ENCODE measurements around the gene PDZRN3. TPM values are rescaled to one million over a fixed set of nuclear protein-coding genes. Genes with fewer than 3 reads are reported as not detected.

The PDZRN3 gene
- total RNA-seq, 1 experiment from 2014 or later: 12.5 TPM

DNA sequence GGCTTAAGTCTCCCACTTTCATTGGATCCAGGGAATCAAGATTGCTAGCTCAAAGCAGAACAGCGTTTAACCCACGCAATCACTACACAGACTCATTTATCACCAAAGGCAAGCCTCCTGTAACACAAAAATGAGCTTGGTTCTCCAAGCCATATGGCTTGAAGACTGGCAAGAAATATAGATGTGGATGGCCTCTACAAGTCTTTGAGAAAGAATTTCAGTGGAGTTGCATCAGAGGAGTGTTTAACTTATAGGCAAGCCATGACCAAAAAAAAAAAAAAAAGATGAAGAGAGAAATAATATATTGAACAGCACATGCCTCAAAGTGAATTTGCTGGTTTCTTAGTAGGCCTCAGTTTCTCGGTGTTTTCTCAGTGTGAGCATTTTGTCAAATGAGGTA is 27.3 kb downstream of the PDZRN3 start:
- Histone ChIP-seq H3K4me3 (ENCODE audit: low read depth, low read length) (no peak overlapping the region), H3K27me3 (replicated peaks; ENCODE audit: control insufficient read depth, insufficient read depth, low read length) (no peaks in the 10 kb centered on the region), H3K9me3 (no peaks in the 10 kb centered on the region), H3K4me1 (peaks cover 18% of the 10 kb centered on the region), H3K36me3 (ENCODE audit: control insufficient read depth, insufficient read depth, low read length) (no peaks in the 10 kb centered on the region)
- Mint-ChIP-seq H3K27ac (ENCODE audit: unreplicated experiment) (peak overlapping the region; percentile 66), H3K4me3 (ENCODE audit: unreplicated experiment) (no peak overlapping the region), H3K27me3 (ENCODE audit: insufficient read depth, unreplicated experiment) (no peaks in the 10 kb centered on the region), H3K36me3 (ENCODE audit: insufficient read depth, unreplicated experiment) (peaks cover 12% of the 10 kb centered on the region), H3K4me1 (ENCODE audit: low read depth, unreplicated experiment) (peaks cover 25% of the 10 kb centered on the region), H3K9me3 (ENCODE audit: unreplicated experiment) (no peaks in the 10 kb centered on the region)
- POLR2A ChIA-PET: interaction anchor here (1.3 kb wide), 1 partner anchor 26 kb away, joined by 7 read pairs; no protein-coding TSS in a partner anchor
- TF ChIP-seq, protein P1, sequence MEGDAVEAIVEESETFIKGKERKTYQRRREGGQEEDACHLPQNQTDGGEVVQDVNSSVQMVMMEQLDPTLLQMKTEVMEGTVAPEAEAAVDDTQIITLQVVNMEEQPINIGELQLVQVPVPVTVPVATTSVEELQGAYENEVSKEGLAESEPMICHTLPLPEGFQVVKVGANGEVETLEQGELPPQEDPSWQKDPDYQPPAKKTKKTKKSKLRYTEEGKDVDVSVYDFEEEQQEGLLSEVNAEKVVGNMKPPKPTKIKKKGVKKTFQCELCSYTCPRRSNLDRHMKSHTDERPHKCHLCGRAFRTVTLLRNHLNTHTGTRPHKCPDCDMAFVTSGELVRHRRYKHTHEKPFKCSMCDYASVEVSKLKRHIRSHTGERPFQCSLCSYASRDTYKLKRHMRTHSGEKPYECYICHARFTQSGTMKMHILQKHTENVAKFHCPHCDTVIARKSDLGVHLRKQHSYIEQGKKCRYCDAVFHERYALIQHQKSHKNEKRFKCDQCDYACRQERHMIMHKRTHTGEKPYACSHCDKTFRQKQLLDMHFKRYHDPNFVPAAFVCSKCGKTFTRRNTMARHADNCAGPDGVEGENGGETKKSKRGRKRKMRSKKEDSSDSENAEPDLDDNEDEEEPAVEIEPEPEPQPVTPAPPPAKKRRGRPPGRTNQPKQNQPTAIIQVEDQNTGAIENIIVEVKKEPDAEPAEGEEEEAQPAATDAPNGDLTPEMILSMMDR (IDR thresholded peaks at IDR 0.05; ENCODE audit: insufficient read depth in 1 of 2, low read depth in 1 of 2, low read length in 1 of 2, severe bottlenecking in 1 of 2, unreplicated experiment in 1 of 2): no peak
- intact Hi-C loops (cut with micrococcal nuclease; ENCODE audit: unreplicated experiment): loop anchor here (1.0 kb wide), 2 partner anchors 11 to 26 kb away; no protein-coding TSS in a partner anchor
- CTCF ChIA-PET: interaction anchor here (0.8 kb wide), 1 partner anchor 89 kb away, joined by 4 read pairs; no protein-coding TSS in a partner anchor
- no peak for DNase-seq
- no TSS peak for BruUV-seq (replicated peaks)

DNA sequence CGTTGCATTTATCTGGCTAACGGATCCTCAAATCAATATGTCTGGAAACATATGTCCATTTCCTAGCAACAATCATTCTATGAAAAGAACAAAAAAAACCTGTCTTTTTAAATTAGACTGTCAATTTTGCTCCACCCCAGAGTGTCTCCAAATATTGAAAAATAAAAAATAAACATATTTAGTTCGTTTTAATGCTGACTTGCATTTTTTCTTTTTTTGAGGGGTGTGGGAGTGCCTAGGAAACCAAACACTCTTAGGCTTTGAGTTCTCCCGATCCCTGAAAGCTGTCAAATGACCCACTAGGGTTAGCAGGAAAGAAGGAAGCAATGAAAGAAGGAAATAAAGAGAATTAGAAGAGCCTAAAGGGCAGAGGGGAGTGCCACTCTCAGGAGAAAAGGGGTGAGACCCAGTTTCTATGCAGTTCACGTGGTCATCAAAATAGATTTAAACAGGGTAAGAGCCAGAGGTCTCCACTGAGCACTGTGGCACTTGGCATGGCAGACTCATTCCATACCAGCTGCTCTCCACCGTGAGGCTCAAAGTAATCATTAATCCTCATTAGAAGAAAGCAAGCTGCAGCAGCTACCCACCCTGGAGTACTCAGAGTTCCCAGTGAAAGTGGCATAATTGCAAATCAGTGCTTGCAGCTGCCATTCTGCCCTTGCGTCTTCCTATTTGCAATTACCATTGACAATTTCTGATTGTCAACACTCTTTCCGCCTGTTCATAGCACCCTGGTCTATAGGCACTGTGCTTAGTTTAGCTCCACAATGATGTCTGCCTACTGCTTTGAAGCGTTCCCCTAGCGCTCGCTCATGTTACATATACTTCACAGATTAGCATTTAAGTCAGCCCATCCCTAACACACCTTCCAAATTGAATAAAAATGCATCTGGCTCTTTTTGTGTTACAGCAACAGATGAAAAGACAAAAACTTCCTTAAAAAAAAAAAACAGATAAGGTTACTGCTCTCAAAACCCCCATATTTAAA is 32.3 kb downstream of the PDZRN3 start:
- Mint-ChIP-seq H3K27ac (ENCODE audit: unreplicated experiment) (no peak overlapping the region), H3K36me3 (ENCODE audit: insufficient read depth, unreplicated experiment) (peaks cover 5% of the 10 kb centered on the region), H3K4me3 (ENCODE audit: unreplicated experiment) (no peak overlapping the region), H3K27me3 (ENCODE audit: insufficient read depth, unreplicated experiment) (no peaks in the 10 kb centered on the region), H3K9me3 (ENCODE audit: unreplicated experiment) (no peaks in the 10 kb centered on the region), H3K4me1 (ENCODE audit: low read depth, unreplicated experiment) (peaks cover 18% of the 10 kb centered on the region)
- no peaks in the 10 kb centered on the region for H3K9me3 ChIP-seq
- ChIA-PET CTCF (no interaction called here), POLR2A (no interaction called here)
- no TSS peak for BruUV-seq (replicated peaks)
- no peak for DNase-seq
- H3K27me3 ChIP-seq (replicated peaks; ENCODE audit: control insufficient read depth, insufficient read depth, low read length): no peaks in the 10 kb centered on the region
- no peaks in the 10 kb centered on the region for H3K36me3 ChIP-seq (ENCODE audit: control insufficient read depth, insufficient read depth, low read length)
- peaks cover 13% of the 10 kb centered on the region for H3K4me1 ChIP-seq
- TF ChIP-seq, protein P1 (IDR thresholded peaks at IDR 0.05; ENCODE audit: insufficient read depth in 1 of 2, low read depth in 1 of 2, low read length in 1 of 2, severe bottlenecking in 1 of 2, unreplicated experiment in 1 of 2): no peak
- intact Hi-C loops (cut with micrococcal nuclease; ENCODE audit: unreplicated experiment): no loop called here
- H3K4me3 ChIP-seq (ENCODE audit: low read depth, low read length): no peak overlapping the region

DNA sequence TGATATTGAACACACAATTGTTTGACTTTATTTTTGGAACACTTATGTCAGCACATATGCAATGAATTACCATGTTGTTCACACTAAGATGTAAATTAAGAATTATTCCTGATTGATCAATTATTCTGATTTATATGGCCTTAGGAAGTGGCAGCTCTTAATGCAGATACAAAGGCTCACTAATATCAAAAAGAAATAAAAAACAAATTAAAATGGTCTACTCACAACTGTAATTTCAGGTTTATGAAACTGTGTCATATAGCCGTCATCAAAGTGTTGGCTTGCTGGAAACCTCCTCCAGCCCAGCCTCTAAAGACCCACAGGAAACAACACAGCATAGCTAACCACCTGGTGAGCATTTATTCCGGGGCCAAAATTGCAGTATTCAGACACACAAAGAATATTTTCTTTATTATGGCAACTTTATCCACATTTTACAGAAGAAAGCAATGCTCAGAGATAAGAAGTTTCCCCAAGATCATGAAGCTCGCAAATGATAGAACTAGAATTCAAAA is 33.4 kb downstream of the PDZRN3 start:
- no TSS peak for BruUV-seq (replicated peaks)
- Histone ChIP-seq H3K36me3 (ENCODE audit: control insufficient read depth, insufficient read depth, low read length) (no peaks in the 10 kb centered on the region), H3K4me1 (peaks cover 2% of the 10 kb centered on the region; the same call in 1 of the 2 replicates), H3K4me3 (ENCODE audit: low read depth, low read length) (no peak overlapping the region), H3K27me3 (replicated peaks; ENCODE audit: control insufficient read depth, insufficient read depth, low read length) (no peaks in the 10 kb centered on the region), H3K9me3 (no peaks in the 10 kb centered on the region)
- Mint-ChIP-seq H3K4me3 (ENCODE audit: unreplicated experiment) (no peak overlapping the region), H3K36me3 (ENCODE audit: insufficient read depth, unreplicated experiment) (no peaks in the 10 kb centered on the region), H3K27ac (ENCODE audit: unreplicated experiment) (no peak overlapping the region), H3K27me3 (ENCODE audit: insufficient read depth, unreplicated experiment) (no peaks in the 10 kb centered on the region), H3K9me3 (ENCODE audit: unreplicated experiment) (no peaks in the 10 kb centered on the region), H3K4me1 (ENCODE audit: low read depth, unreplicated experiment) (peaks cover 7% of the 10 kb centered on the region)
- intact Hi-C loops (cut with micrococcal nuclease; ENCODE audit: unreplicated experiment): no loop called here
- ChIA-PET POLR2A (no interaction called here), CTCF (no interaction called here)
- no peak for DNase-seq
- TF ChIP-seq, protein P1 (IDR thresholded peaks at IDR 0.05; ENCODE audit: insufficient read depth in 1 of 2, low read depth in 1 of 2, low read length in 1 of 2, severe bottlenecking in 1 of 2, unreplicated experiment in 1 of 2): no peak
